ENCODE results near the gene BARX1.

DNA sequence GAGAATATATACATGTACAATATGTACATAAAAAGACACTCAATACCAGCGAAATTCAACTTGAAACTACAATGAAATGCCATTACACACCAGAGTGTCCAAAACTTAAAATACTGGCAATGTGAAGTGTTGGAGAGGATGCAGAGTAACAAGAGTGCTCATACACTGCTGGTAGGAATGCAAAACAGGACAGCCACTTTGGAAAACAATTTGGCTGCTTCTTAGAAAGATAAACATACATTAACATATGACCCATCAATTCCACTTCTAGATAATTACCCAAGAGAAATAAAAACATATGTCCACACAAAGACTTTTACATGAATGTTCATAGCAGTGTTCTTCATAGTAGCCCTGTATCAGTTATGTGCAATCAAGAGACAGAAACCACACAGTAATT is 39.4 kb upstream of the BARX1 start:
- no peak for TF ChIP-seq POLR2AphosphoS5 (IDR thresholded peaks at IDR 0.05; ENCODE audit: low read depth, low read length)
- no peak for TF ChIP-seq POLR2A (IDR thresholded peaks at IDR 0.05; ENCODE audit: low read depth, low read length)
